Neural progenitor cell (in vitro differentiated cells): Measurements from ENCODE around the gene CALB2. TPM values are rescaled to one million over a fixed set of nuclear protein-coding genes. Genes with fewer than 3 reads are reported as not detected.

Source experiments
- DNase-seq: peaks from one replicate; pipeline ENCODE4 v3.0.0-alpha.2; 2016; ENCODE audit warnings: low spot score
- H2AFZ ChIP-seq: fragments of 200-600 bp; sonication (generic); replicated peaks from 2 replicates; pipeline ENCODE4 v1.6.1; 2016; ENCODE audit warnings: antibody characterized with exemption
- H3F3A ChIP-seq: fragments of 200-600 bp; sonication (generic); 2 replicates; pipeline ENCODE4 v1.6.1; 2016; ENCODE audit warnings: antibody characterized with exemption, low read depth
- H3K27ac ChIP-seq: fragments of 200-600 bp; sonication (generic); 2 replicates; pipeline ENCODE4 v1.5.1; 2016; ENCODE audit warnings: mild to moderate bottlenecking
- H3K27me3 ChIP-seq: fragments of 200-600 bp; sonication (generic); 2 replicates; pipeline ENCODE4 v1.6.1; 2016; ENCODE audit warnings: mild to moderate bottlenecking, moderate library complexity
- H3K36me3 ChIP-seq: fragments of 200-600 bp; sonication (generic); 2 replicates; pipeline ENCODE4 v1.5.1; 2016
- H3K4me1 ChIP-seq: fragments of 200-600 bp; sonication (generic); 2 replicates; pipeline ENCODE4 v1.6.1; 2016; ENCODE audit warnings: mixed run types
- H3K4me2 ChIP-seq: fragments of 200-600 bp; sonication (generic); 2 replicates; pipeline ENCODE4 v1.6.1; 2016
- H3K4me3 ChIP-seq: fragments of 200-600 bp; sonication (generic); 2 replicates; pipeline ENCODE4 v1.5.1; 2016
- H3K79me2 ChIP-seq: fragments of 200-600 bp; sonication (generic); 2 replicates; pipeline ENCODE4 v1.6.1; 2016; ENCODE audit warnings: low read depth
- H3K9ac ChIP-seq: fragments of 200-600 bp; sonication (generic); 2 replicates; pipeline ENCODE4 v1.6.1; 2016
- H3K9me3 ChIP-seq: fragments of 200-600 bp; sonication (generic); 2 replicates; pipeline ENCODE4 v1.5.1; 2016; ENCODE audit warnings: low read depth
- H4K20me1 ChIP-seq: fragments of 200-600 bp; sonication (generic); 2 replicates; pipeline ENCODE4 v1.6.1; 2016; ENCODE audit warnings: low read depth
- H3K27ac Mint-ChIP-seq: 3 replicates; pipeline ENCODE4 v1.8.0; 2021; ENCODE audit warnings: mixed read lengths
- H3K27me3 Mint-ChIP-seq: 2 replicates; pipeline ENCODE4 v1.8.0; 2022; ENCODE audit warnings: low read depth, mild to moderate bottlenecking, inconsistent platforms, moderate library complexity, mixed read lengths; ENCODE audit not compliant: insufficient read depth
- H3K36me3 Mint-ChIP-seq: 3 replicates; pipeline ENCODE4 v1.8.0; 2021; ENCODE audit warnings: mixed read lengths
- H3K4me1 Mint-ChIP-seq: 3 replicates; pipeline ENCODE4 v1.8.0; 2021; ENCODE audit warnings: mixed read lengths
- H3K4me3 Mint-ChIP-seq: 3 replicates; pipeline ENCODE4 v1.8.0; 2021; ENCODE audit warnings: mild to moderate bottlenecking, moderate library complexity, mixed read lengths
- H3K9me3 Mint-ChIP-seq: 3 replicates; pipeline ENCODE4 v1.8.0; 2020; ENCODE audit warnings: mixed read lengths
- CTCF ChIP-seq: fragments of 200-600 bp; sonication (generic); IDR thresholded peaks from 2 replicates; pipeline ENCODE4 v1.5.1; 2017; ENCODE audit warnings: antibody characterized with exemption, mild to moderate bottlenecking
- EZH2 ChIP-seq: fragments of 200-600 bp; sonication (generic); IDR thresholded peaks from 2 replicates; pipeline ENCODE4 v1.6.1; 2017; ENCODE audit warnings: antibody characterized with exemption, mild to moderate bottlenecking, moderate library complexity
- EZH2phosphoT487 ChIP-seq: fragments of 200-600 bp; sonication (generic); IDR thresholded peaks from 2 replicates; pipeline ENCODE4 v1.6.1; 2017; ENCODE audit warnings: antibody characterized with exemption
- total RNA-seq: library from RNA; depleted of rRNA; stranded (reverse); fragments of >200 nt; gene quantifications from 2 replicates; pipeline ENCODE4 v1.2.3, GENCODE V29; 2015; ENCODE audit warnings: low replicate concordance

Gene CALB2
- total RNA-seq, 1 donor from 2014 or later = not detected

GRCh38 chr16:71351558-71351901 is 7.0 kb upstream of the CALB2 start:
- Histone ChIP-seq H3K4me3 (no peak overlapping the region), H3K27me3 (no peaks in the 10 kb centered on the region), H3K36me3 (no peaks in the 10 kb centered on the region), H3K9me3 (no peaks in the 10 kb centered on the region), H3K27ac (no peak overlapping the region), H2AFZ (no peak overlapping the region), H3K4me1 (no peaks in the 10 kb centered on the region), H3F3A (no peaks in the 10 kb centered on the region), H3K4me2 (no peak overlapping the region), H4K20me1 (no peaks in the 10 kb centered on the region), H3K9ac (no peak overlapping the region), H3K79me2 (no peaks in the 10 kb centered on the region)
- no peak overlapping the region for H3K27ac Mint-ChIP-seq
- no peaks in the 10 kb centered on the region for H3K36me3 Mint-ChIP-seq
- peaks cover 6% of the 10 kb centered on the region for H3K4me1 Mint-ChIP-seq
- H3K27me3 Mint-ChIP-seq = peaks cover 5% of the 10 kb centered on the region
- no peaks in the 10 kb centered on the region for H3K9me3 Mint-ChIP-seq
- no peak overlapping the region for H3K4me3 Mint-ChIP-seq
- DNase-seq = no peak
- TF ChIP-seq EZH2 = no peak
- TF ChIP-seq EZH2phosphoT487 = no peak
- TF ChIP-seq CTCF = no peak

- Mint-ChIP-seq H3K4me3 (no peak overlapping the region), H3K4me1 (peaks cover 6% of the 10 kb centered on the region), H3K9me3 (no peaks in the 10 kb centered on the region), H3K27me3 (peaks cover 10% of the 10 kb centered on the region), H3K27ac (no peak overlapping the region), H3K36me3 (no peaks in the 10 kb centered on the region)
- Histone ChIP-seq H3K4me3 (no peak overlapping the region), H3K36me3 (no peaks in the 10 kb centered on the region), H3K27ac (no peak overlapping the region), H3K4me1 (no peaks in the 10 kb centered on the region), H3K9me3 (no peaks in the 10 kb centered on the region), H3K27me3 (peaks cover 5% of the 10 kb centered on the region), H3F3A (no peaks in the 10 kb centered on the region), H3K9ac (no peak overlapping the region), H3K4me2 (no peak overlapping the region), H2AFZ (no peak overlapping the region), H4K20me1 (no peaks in the 10 kb centered on the region), H3K79me2 (no peaks in the 10 kb centered on the region)
- no peak for DNase-seq
- TF ChIP-seq EZH2phosphoT487 (no peak), CTCF (no peak), EZH2 (no peak)
Measured at GRCh38 chr16:71352466-71352865, 6.1 kb upstream of the CALB2 start.

GRCh38 chr16:71352963-71353460 is 5.5 kb upstream of the CALB2 start:
- Mint-ChIP-seq H3K9me3 (no peaks in the 10 kb centered on the region), H3K27ac (no peak overlapping the region), H3K4me3 (no peak overlapping the region), H3K36me3 (no peaks in the 10 kb centered on the region), H3K4me1 (peaks cover 8% of the 10 kb centered on the region), H3K27me3 (peaks cover 11% of the 10 kb centered on the region)
- Histone ChIP-seq H3K9me3 (no peaks in the 10 kb centered on the region), H3K36me3 (no peaks in the 10 kb centered on the region), H3K4me1 (no peaks in the 10 kb centered on the region), H3K27ac (no peak overlapping the region), H3F3A (no peaks in the 10 kb centered on the region), H4K20me1 (no peaks in the 10 kb centered on the region), H3K4me3 (no peak overlapping the region), H3K27me3 (peaks cover 10% of the 10 kb centered on the region), H3K4me2 (no peak overlapping the region), H3K79me2 (no peaks in the 10 kb centered on the region), H3K9ac (no peak overlapping the region), H2AFZ (no peak overlapping the region)
- TF ChIP-seq EZH2 (no peak), CTCF (no peak), EZH2phosphoT487 (no peak)
- no peak for DNase-seq
